ENCODE data around the gene IP6K1. TPM values are rescaled to one million over a fixed set of nuclear protein-coding genes. Genes with fewer than 3 reads are reported as not detected.
A peak's percentile ranks its signal among the peaks of the same experiment; 100 is the strongest.
"Not testable (repeated sequence)": the region's sequence is repeated elsewhere in the genome, so short reads cannot be mapped to it uniquely, and the experiment has no call there.

The IP6K1 gene
- total RNA-seq, 1 experiment from 2014 or later = 30.6 TPM

DNA sequence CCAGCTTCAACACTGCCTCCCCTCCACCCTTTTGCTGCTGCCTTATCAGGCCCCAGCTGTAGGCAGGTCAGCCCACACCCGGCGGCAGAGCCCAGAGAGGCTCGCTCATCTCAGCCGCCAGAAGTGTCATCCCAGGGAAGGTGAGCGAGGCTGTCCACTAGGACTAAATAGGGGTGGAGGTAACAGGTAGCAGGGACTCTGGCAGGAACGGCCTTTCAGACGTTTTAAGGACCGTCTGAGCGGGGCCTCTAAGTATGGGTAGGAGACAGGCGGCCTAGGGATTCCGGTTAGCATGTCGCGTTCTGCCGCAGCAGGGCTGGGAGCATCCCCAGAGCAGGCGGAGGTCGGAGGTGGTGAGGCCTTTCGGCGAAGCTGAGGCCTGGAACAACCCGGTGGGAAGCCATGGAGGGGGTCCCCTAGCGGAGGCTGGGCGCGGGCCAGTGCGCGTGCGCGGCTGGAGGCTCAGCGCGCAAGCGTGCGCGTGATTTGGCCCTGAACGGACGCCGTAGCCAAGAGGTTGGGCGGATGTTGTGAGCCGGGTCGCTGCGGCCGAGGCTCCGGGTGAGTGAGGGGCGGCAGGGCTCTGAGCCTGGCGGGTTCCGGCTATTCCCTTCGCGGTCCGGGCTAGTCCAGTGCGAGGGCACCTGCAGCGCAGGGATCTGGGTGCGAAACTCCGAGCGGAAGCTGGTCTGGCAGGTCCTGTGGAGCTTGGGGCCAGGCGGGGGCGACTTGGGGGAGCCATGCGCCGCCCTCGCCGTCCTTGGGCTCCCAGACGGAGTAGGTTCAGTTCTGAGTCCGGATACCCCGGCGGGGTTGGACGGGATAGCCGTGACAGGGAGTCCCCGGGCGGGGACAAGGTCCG, 97.1 kb downstream of the IP6K1 start, which contains the start of the genes MST1 and RNF123 (continued):
- TF ChIP-seq SRF (IDR thresholded peaks at IDR 0.05; ENCODE audit: low read depth) (no peak), EZH2 (IDR thresholded peaks at IDR 0.05) (no peak), JUND (IDR thresholded peaks at IDR 0.05) (no peak), SIN3A (IDR thresholded peaks at IDR 0.05; ENCODE audit: low read depth) (peak; percentile 67; the same call in 1 of the 2 replicates), YY1 (IDR thresholded peaks at IDR 0.05; ENCODE audit: extremely low read depth, insufficient replicate concordance, low read depth, low read length) (peak; percentile 63)

GRCh38 chr3:49688338-49689045, 97.8 kb downstream of the IP6K1 start:
- H3K36me3 ChIP-seq (ENCODE audit: control insufficient read depth in 1 of 2, insufficient read depth in 2 of 2, low read length in 2 of 2); H3K9me3 ChIP-seq (ENCODE audit: control insufficient read depth in 1 of 2, insufficient read depth in 1 of 2, low read depth in 1 of 2, low read length in 2 of 2); BruUV-seq (replicated peaks); CTCF ChIA-PET; H2AFZ ChIP-seq (ENCODE audit: low read depth, low read length, poor library complexity, severe bottlenecking); H3K27me3 ChIP-seq (ENCODE audit: insufficient read depth, low read length); intact Hi-C loops (cut with micrococcal nuclease); H3K9me2 ChIP-seq (ENCODE audit: insufficient read depth); DNase-seq (ENCODE audit: low read depth, low spot score); RAD21 ChIA-PET (ENCODE audit: low non-redundant PET in 1 of 2, low total read pairs in 2 of 2, uncharacterized antibody in 2 of 2, unreplicated experiment in 2 of 2); POLR2A ChIA-PET; H4K20me1 ChIP-seq (ENCODE audit: insufficient read depth): not testable (repeated sequence)
- peaks cover 4 to 14% of the 10 kb centered on the region in 2 experiments; a peak in 3 of 4 replicates for H3K4me1 ChIP-seq (ENCODE audit: control insufficient read depth in 1 of 2, insufficient read depth in 2 of 2, low read length in 2 of 2)
- H3K27ac ChIP-seq (ENCODE audit: low read depth, low read length) = peak overlapping the region; percentile 66
- H3K9ac ChIP-seq (ENCODE audit: low read length) = peak overlapping the region; percentile 91
- ATAC-seq = peak; percentile 2; the same call in 1 of the 2 replicates
- H3K79me2 ChIP-seq (ENCODE audit: insufficient read depth, low read length) = peaks cover 15% of the 10 kb centered on the region
- peak overlapping the region; percentile 87 for H3K4me2 ChIP-seq (ENCODE audit: low read length)
- H3K4me3 ChIP-seq (replicated peaks in 1 of 2; ENCODE audit: low read depth in 1 of 2, low read length in 2 of 2) = peak overlapping the region; percentile 89 to 97

DNA sequence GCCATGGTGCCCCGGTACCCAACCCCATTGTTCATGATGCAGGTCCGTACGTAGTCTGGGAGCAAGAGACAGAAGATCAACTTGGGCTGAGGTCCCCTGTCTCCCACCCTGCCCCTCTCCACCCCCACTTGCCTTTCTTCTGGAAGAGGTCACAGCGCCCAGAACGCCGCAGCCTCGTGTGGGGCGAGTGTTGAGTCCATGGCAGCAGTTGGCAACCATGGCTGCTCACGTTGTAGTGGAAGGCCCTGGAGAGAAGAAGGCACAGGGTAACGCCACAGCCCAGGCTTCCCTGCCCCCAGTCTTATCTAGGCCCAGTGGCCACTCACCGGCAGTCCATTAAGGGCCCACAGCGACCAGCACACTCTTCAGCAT, 98.9 kb downstream of the IP6K1 start:
- intact Hi-C loops (cut with micrococcal nuclease); H3K9me3 ChIP-seq (ENCODE audit: control insufficient read depth in 1 of 2, insufficient read depth in 1 of 2, low read depth in 1 of 2, low read length in 2 of 2); ATAC-seq; DNase-seq (ENCODE audit: low read depth, low spot score); H3K27me3 ChIP-seq (ENCODE audit: insufficient read depth, low read length); H3K4me3 ChIP-seq (replicated peaks in 1 of 2; ENCODE audit: low read depth in 1 of 2, low read length in 2 of 2); BruUV-seq (replicated peaks); H3K9me2 ChIP-seq (ENCODE audit: insufficient read depth); H3K4me2 ChIP-seq (ENCODE audit: low read length); H4K20me1 ChIP-seq (ENCODE audit: insufficient read depth); H3K27ac ChIP-seq (ENCODE audit: low read depth, low read length); RAD21 ChIA-PET (ENCODE audit: low non-redundant PET in 1 of 2, low total read pairs in 2 of 2, uncharacterized antibody in 2 of 2, unreplicated experiment in 2 of 2); CTCF ChIA-PET; H3K9ac ChIP-seq (ENCODE audit: low read length); POLR2A ChIA-PET; H2AFZ ChIP-seq (ENCODE audit: low read depth, low read length, poor library complexity, severe bottlenecking): not testable (repeated sequence)
- Histone ChIP-seq H3K36me3 (ENCODE audit: control insufficient read depth in 1 of 2, insufficient read depth in 2 of 2, low read length in 2 of 2) (peaks cover 3 to 12% of the 10 kb centered on the region in 2 experiments; a peak in 2 of 4 replicates), H3K79me2 (ENCODE audit: insufficient read depth, low read length) (peaks cover 15% of the 10 kb centered on the region), H3K4me1 (ENCODE audit: control insufficient read depth in 1 of 2, insufficient read depth in 2 of 2, low read length in 2 of 2) (peaks cover 4 to 14% of the 10 kb centered on the region in 2 experiments; a peak in 3 of 4 replicates)

DNA sequence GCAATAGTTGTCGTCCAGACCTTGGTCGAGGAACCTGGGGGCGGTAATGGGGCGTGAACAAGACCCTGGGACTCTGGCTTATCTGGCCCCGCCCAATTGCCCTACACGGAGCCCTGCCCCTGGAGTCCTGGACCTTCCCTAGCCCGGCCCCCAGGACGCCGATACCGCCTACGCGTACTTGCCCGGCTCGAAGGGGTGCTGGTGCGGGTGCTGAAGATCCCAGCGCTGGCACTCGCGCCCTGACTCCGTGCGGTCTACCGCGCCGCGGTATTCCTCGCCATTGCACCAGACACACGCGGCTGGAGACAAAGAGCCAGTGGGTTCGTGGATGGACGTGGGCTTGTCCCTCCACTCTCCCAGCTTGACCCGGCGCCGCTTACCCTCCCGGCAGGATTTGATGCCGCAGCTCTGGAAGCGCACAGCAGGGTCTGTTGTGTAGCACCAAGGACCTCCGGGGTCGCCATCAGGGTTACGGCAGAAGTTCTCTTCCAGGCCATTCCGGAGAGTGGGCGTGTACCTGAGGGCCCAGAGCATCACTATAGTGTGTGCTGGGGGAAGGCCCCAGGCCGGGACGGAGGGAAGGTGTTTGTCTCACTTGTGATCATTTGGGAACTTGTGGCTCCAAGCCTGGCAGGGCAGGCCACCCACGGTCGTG, 99.4 kb downstream of the IP6K1 start:
- H3K9me2 ChIP-seq (ENCODE audit: insufficient read depth); POLR2A ChIA-PET; ATAC-seq; H3K9me3 ChIP-seq (ENCODE audit: control insufficient read depth in 1 of 2, insufficient read depth in 1 of 2, low read depth in 1 of 2, low read length in 2 of 2); H3K27me3 ChIP-seq (ENCODE audit: insufficient read depth, low read length); RAD21 ChIA-PET (ENCODE audit: low non-redundant PET in 1 of 2, low total read pairs in 2 of 2, uncharacterized antibody in 2 of 2, unreplicated experiment in 2 of 2); DNase-seq (ENCODE audit: low read depth, low spot score); intact Hi-C loops (cut with micrococcal nuclease); H3K4me3 ChIP-seq (replicated peaks in 1 of 2; ENCODE audit: low read depth in 1 of 2, low read length in 2 of 2); H3K27ac ChIP-seq (ENCODE audit: low read depth, low read length); H3K9ac ChIP-seq (ENCODE audit: low read length); BruUV-seq (replicated peaks); H4K20me1 ChIP-seq (ENCODE audit: insufficient read depth); CTCF ChIA-PET; H2AFZ ChIP-seq (ENCODE audit: low read depth, low read length, poor library complexity, severe bottlenecking); H3K4me2 ChIP-seq (ENCODE audit: low read length): not testable (repeated sequence)
- H3K79me2 ChIP-seq (ENCODE audit: insufficient read depth, low read length) = peaks cover 15% of the 10 kb centered on the region
- H3K36me3 ChIP-seq (ENCODE audit: control insufficient read depth in 1 of 2, insufficient read depth in 2 of 2, low read length in 2 of 2) = peaks cover 4 to 12% of the 10 kb centered on the region in 2 experiments; a peak in 2 of 4 replicates
- H3K4me1 ChIP-seq (ENCODE audit: control insufficient read depth in 1 of 2, insufficient read depth in 2 of 2, low read length in 2 of 2) = peaks cover 4 to 14% of the 10 kb centered on the region in 2 experiments; a peak in 3 of 4 replicates
